Adrenal gland (tissue), 12 donors: ENCODE measurements around the gene IGSF5. TPM values are rescaled to one million over a fixed set of nuclear protein-coding genes. Genes with fewer than 3 reads are reported as not detected.

Source experiments
- DNase-seq, 7 donors: peaks; one replicate each; pipeline ENCODE4 v3.0.0-alpha.2; 2019 to 2020
- H3K27ac ChIP-seq, 5 donors: fragments of 200-600 bp; sonication (generic) in 4 of 5; 1 replicate in 3 of 5; 2 replicates in 2 of 5; pipeline versions ENCODE4 v1.5.1 to v1.8.0; 2016 to 2020; ENCODE audit warnings: mild to moderate bottlenecking in 1 of 5
- H3K27me3 ChIP-seq: fragments of 200-600 bp; 2 replicates; pipeline ENCODE4 v1.8.0; 2021
- H3K36me3 ChIP-seq, 2 donors: fragments of 200-600 bp; replicated peaks in 1 of 2; 1 replicate in 1 of 2; 2 replicates in 1 of 2; pipeline versions ENCODE4 v1.5.1 to v1.8.0; 2018 to 2022
- H3K4me1 ChIP-seq, 2 donors: fragments of 200-600 bp; replicated peaks in 1 of 2; 1 replicate in 1 of 2; 2 replicates in 1 of 2; pipeline versions ENCODE4 v1.5.1 to v1.8.0; 2018 to 2021
- H3K4me3 ChIP-seq, 4 donors: fragments of 200-600 bp; sonication (generic) in 3 of 4; one replicate each; pipeline ENCODE4 v1.5.1; 2016 to 2018
- H3K9me3 ChIP-seq, 3 donors: fragments of 200-600 bp; sonication (generic) in 1 of 3; replicated peaks in 1 of 3; 1 replicate in 2 of 3; 2 replicates in 1 of 3; pipeline versions ENCODE4 v1.5.1 to v1.8.0; 2016 to 2021
- CTCF ChIP-seq, 6 experiments: fragments of 450-650 bp in 4 of 6; fragments of 200-600 bp in 2 of 6; sonication (generic) in 1 of 6; IDR thresholded peaks; 1 replicate in 5 of 6; 2 replicates in 1 of 6; pipeline versions ENCODE4 v1.5.1 to v1.8.0; 2016 to 2021; ENCODE audit warnings: antibody characterized with exemption in 6 of 6, mild to moderate bottlenecking in 2 of 6, moderate library complexity in 1 of 6
- POLR2A ChIP-seq, 2 donors: fragments of 450-650 bp; IDR thresholded peaks; one replicate each; pipeline ENCODE4 v1.6.1; 2017; ENCODE audit warnings: antibody characterized with exemption in 2 of 2, mild to moderate bottlenecking in 2 of 2, moderate library complexity in 1 of 2
- WGBS, 4 donors: extraction: QIAGEN DNeasy Blood & Tissue Kit in 2 of 4; methylation state at CpG; one replicate each; pipeline versions ENCODE4 v1.1.5 to v1.1.7; 2013 to 2017; 5-methylcytosine and 5-hydroxymethylcytosine counted together
- intact Hi-C, 2 donors: fragments of 100-400 bp; cut with DNase I; formaldehyde crosslinking; loops; one replicate each; pipeline versions ENCODE4 v1.14.1 to v1.15.0; 2022 to 2023
- polyA plus RNA-seq, 3 donors: library from polyadenylated mRNA; stranded (reverse); fragments of 200-250 nt in 2 of 3; fragments of 350-450 nt in 1 of 3; fragmentation: Illumina TruSeq in 1 of 3; extraction: RNeasy Lipid Tissue Mini Kit (QIAGEN cat#74804) in 1 of 3; gene quantifications; one replicate each; pipeline ENCODE4 v1.2.3, GENCODE V29; 2013 to 2014
- total RNA-seq, 9 donors: library from RNA; depleted of rRNA in 4 of 9; stranded (reverse); fragments of >200 nt in 4 of 9; fragments of 120-200 nt in 1 of 9; fragmentation: NEBNext Ultra II Directional in 1 of 9; extraction: Animal tissue kit (Norgen Biotek cat#: 25700) in 1 of 9; gene quantifications; one replicate each; pipeline versions ENCODE4 v1.1.0 to v1.2.4, GENCODE V29; 2013 to 2023
- donor health status: healthy with polysubstance abuse.
- donor health status: Bipolar disorder and iron deficiency.
- donor health status: DM: yes; HTN: yes; CAD: no.
- donor health status: DM: no; HTN: no; CAD: no.
- donor health status: DM: no; HTN: no; CAD: no.
- donor health status: DM: yes; HTN: yes; CAD: no.

Gene IGSF5
- total and polyA plus RNA-seq, 12 donors = 0.12 to 2.7 (median 0.69) TPM; not detected in 1

DNA sequence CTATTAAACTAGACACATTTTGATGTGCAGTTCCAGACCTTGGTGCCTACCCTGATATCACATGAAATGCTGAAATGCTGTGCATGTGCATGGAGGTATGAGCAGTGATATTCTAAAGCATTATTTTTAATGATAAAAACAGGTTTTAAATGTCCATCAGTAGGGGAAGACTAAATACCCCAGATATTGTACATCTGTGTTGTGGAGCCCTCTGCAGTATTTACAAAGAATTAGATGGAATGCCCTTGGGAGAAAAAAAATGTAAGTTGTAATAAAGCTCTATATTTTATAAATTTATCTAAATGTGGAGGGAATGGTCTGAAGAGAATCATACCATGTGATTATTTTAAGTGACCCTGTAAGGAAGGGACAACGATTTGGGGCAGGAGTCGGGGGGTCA, 39.1 kb upstream of the IGSF5 start:
- intact Hi-C loops = no loop called here
- no peak for DNase-seq
- Histone ChIP-seq H3K4me3 (no peak overlapping the region), H3K27me3 (peaks cover 10% of the 10 kb centered on the region), H3K36me3 (no peaks in the 10 kb centered on the region), H3K27ac (no peak overlapping the region), H3K4me1 (no peaks in the 10 kb centered on the region), H3K9me3 (no peaks in the 10 kb centered on the region)
- WGBS, 4 donors = 63 to 88% (median 77%) methylated on average over 2 of the region's 2 CpGs
- peak in 1 of 6 experiments; percentile 25 for TF ChIP-seq CTCF (IDR thresholded peaks at IDR 0.05)
- TF ChIP-seq POLR2A (IDR thresholded peaks at IDR 0.05) = no peak

- Histone ChIP-seq H3K36me3 (no peaks in the 10 kb centered on the region), H3K27me3 (peaks cover 10% of the 10 kb centered on the region), H3K9me3 (no peaks in the 10 kb centered on the region), H3K4me1 (no peaks in the 10 kb centered on the region), H3K27ac (no peak overlapping the region), H3K4me3 (no peak overlapping the region)
- DNase-seq = no peak
- TF ChIP-seq CTCF (IDR thresholded peaks at IDR 0.05) = no peak
- TF ChIP-seq POLR2A (IDR thresholded peaks at IDR 0.05) = no peak
- intact Hi-C loops = no loop called here
- WGBS, 4 donors = 24 to 44% (median 33%) methylated on average over 1 of the region's 1 CpG
Observed at GRCh38 chr21:39707316-39707715, 37.7 kb upstream of the IGSF5 start.

GRCh38 chr21:39710866-39711265, 34.1 kb upstream of the IGSF5 start:
- no peaks in the 10 kb centered on the region for H3K36me3 ChIP-seq
- no peaks in the 10 kb centered on the region for H3K9me3 ChIP-seq
- no peak overlapping the region for H3K27ac ChIP-seq
- 77 to 89% (median 84%) methylated on average over 1 to 8 of the region's 8 CpGs for WGBS, 4 donors
- intact Hi-C loops = loop anchor here in 1 of 2 donors (5.0 kb wide), 1 partner anchor 189 kb away; no protein-coding TSS in a partner anchor
- H3K27me3 ChIP-seq = no peaks in the 10 kb centered on the region
- DNase-seq = no peak
- H3K4me1 ChIP-seq = no peaks in the 10 kb centered on the region
- TF ChIP-seq CTCF (IDR thresholded peaks at IDR 0.05) (no peak), POLR2A (IDR thresholded peaks at IDR 0.05) (no peak)
- no peak overlapping the region for H3K4me3 ChIP-seq

- H3K36me3 ChIP-seq = no peaks in the 10 kb centered on the region
Observed at GRCh38 chr21:39712273-39712672, 32.7 kb upstream of the IGSF5 start.

More at GRCh38 chr21:39712273-39712672, 32.7 kb upstream of the IGSF5 start:
- Histone ChIP-seq H3K4me3 (no peak overlapping the region), H3K27ac (no peak overlapping the region), H3K9me3 (no peaks in the 10 kb centered on the region), H3K27me3 (no peaks in the 10 kb centered on the region), H3K4me1 (no peaks in the 10 kb centered on the region)
- WGBS, 4 donors = 75 to 80% (median 76%) methylated on average over 7 of the region's 7 CpGs
- TF ChIP-seq CTCF (IDR thresholded peaks at IDR 0.05) (no peak), POLR2A (IDR thresholded peaks at IDR 0.05) (no peak)
- no peak for DNase-seq
- intact Hi-C loops = loop anchor here in 1 of 2 donors (5.0 kb wide), 1 partner anchor 190 kb away; no protein-coding TSS in a partner anchor
